Astrocyte (in vitro differentiated cells and primary cell): Measurements from ENCODE around the gene ZMIZ1. TPM values are rescaled to one million over a fixed set of nuclear protein-coding genes. Genes with fewer than 3 reads are reported as not detected.

Experiments used
- DNase-seq: peaks from one replicate; pipeline ENCODE4 v3.0.0-alpha.2; 2010; ENCODE audit warnings: low read depth
- FAIRE-seq: peaks from 2 replicates; lab custom pipeline; 2011; peaks lifted over from hg19 to GRCh38; lab: Jason Lieb, UNC
- H2AFZ ChIP-seq: 2 replicates; pipeline ENCODE4 v1.6.0; 2012; ENCODE audit warnings: low read depth, low read length, inconsistent platforms
- H3K27ac ChIP-seq: 2 replicates; pipeline ENCODE4 v1.5.1; 2011; ENCODE audit warnings: low read depth, low read length, inconsistent platforms
- H3K27me3 ChIP-seq: 2 replicates; pipeline ENCODE4 v1.6.0; 2011; ENCODE audit warnings: low read length, inconsistent platforms; ENCODE audit not compliant: insufficient read depth
- H3K36me3 ChIP-seq: 2 replicates; pipeline ENCODE4 v1.5.1; 2011; ENCODE audit warnings: low read length, inconsistent platforms; ENCODE audit not compliant: insufficient read depth
- H3K4me1 ChIP-seq: 2 replicates; pipeline ENCODE4 v1.5.1; 2011; ENCODE audit warnings: low read length, inconsistent platforms; ENCODE audit not compliant: insufficient read depth
- H3K4me2 ChIP-seq: 2 replicates; pipeline ENCODE4 v1.6.0; 2012; ENCODE audit warnings: low read length, inconsistent platforms
- H3K4me3 ChIP-seq: 2 replicates; pipeline ENCODE4 v1.5.1; 2011; ENCODE audit warnings: low read depth, mild to moderate bottlenecking, low read length, inconsistent platforms; ENCODE audit not compliant: insufficient read depth
- H3K79me2 ChIP-seq: 2 replicates; pipeline ENCODE4 v1.6.0; 2012; ENCODE audit warnings: mild to moderate bottlenecking, low read length, inconsistent platforms; ENCODE audit not compliant: insufficient read depth
- H3K9ac ChIP-seq: 2 replicates; pipeline ENCODE4 v1.6.0; 2012; ENCODE audit warnings: mild to moderate bottlenecking, low read length, inconsistent platforms
- H3K9me3 ChIP-seq: 2 replicates; pipeline ENCODE4 v1.5.1; 2012; ENCODE audit warnings: low read depth, mild to moderate bottlenecking, low read length, inconsistent platforms; ENCODE audit not compliant: insufficient read depth
- H4K20me1 ChIP-seq: 2 replicates; pipeline ENCODE4 v1.6.0; 2012; ENCODE audit warnings: low read length, inconsistent platforms; ENCODE audit not compliant: insufficient read depth
- H3K27ac Mint-ChIP-seq: one replicate; pipeline ENCODE4 v1.8.0; 2021; ENCODE audit warnings: mild to moderate bottlenecking, mixed read lengths; ENCODE audit not compliant: unreplicated experiment
- H3K27me3 Mint-ChIP-seq: one replicate; pipeline ENCODE4 v1.8.0; 2021; ENCODE audit warnings: low read depth, mixed read lengths; ENCODE audit not compliant: unreplicated experiment
- H3K36me3 Mint-ChIP-seq: one replicate; pipeline ENCODE4 v1.8.0; 2021; ENCODE audit warnings: low read depth, mixed read lengths; ENCODE audit not compliant: unreplicated experiment
- H3K4me1 Mint-ChIP-seq: one replicate; pipeline ENCODE4 v1.8.0; 2021; ENCODE audit warnings: low read depth, mixed read lengths; ENCODE audit not compliant: unreplicated experiment
- H3K4me3 Mint-ChIP-seq: one replicate; pipeline ENCODE4 v1.8.0; 2021; ENCODE audit warnings: mild to moderate bottlenecking, moderate library complexity, mixed read lengths; ENCODE audit not compliant: unreplicated experiment
- H3K9me3 Mint-ChIP-seq: one replicate; pipeline ENCODE4 v1.8.0; 2021; ENCODE audit warnings: mild to moderate bottlenecking, mixed read lengths; ENCODE audit not compliant: unreplicated experiment
- CTCF ChIP-seq: IDR thresholded peaks from 2 replicates; pipeline ENCODE4 v1.5.1; 2011; ENCODE audit warnings: low read depth, mild to moderate bottlenecking, inconsistent platforms, low read length, moderate library complexity; ENCODE audit not compliant: insufficient read depth
- EZH2 ChIP-seq: IDR thresholded peaks from 2 replicates; pipeline ENCODE4 v1.6.1; 2012; ENCODE audit warnings: mild to moderate bottlenecking, low read length, inconsistent platforms; ENCODE audit not compliant: insufficient read depth
- total RNA-seq: library from RNA; stranded (reverse); gene quantifications from 2 replicates; pipeline ENCODE4 v1.2.1, GENCODE V29; 2021

ZMIZ1 gene
- total RNA-seq, 1 donor from 2014 or later: 45.5 TPM

- peak overlapping the region; percentile 43 for H3K4me2 ChIP-seq
- no peaks in the 10 kb centered on the region for H3K9me3 Mint-ChIP-seq
- peaks cover 15% of the 10 kb centered on the region for H3K36me3 Mint-ChIP-seq
- no peaks in the 10 kb centered on the region for H3K27me3 Mint-ChIP-seq
- H3K27ac ChIP-seq: peak overlapping the region; percentile 81
- H3K27me3 ChIP-seq: no peaks in the 10 kb centered on the region
- peak overlapping the region; percentile 12 for H3K4me3 Mint-ChIP-seq
- peak overlapping the region; percentile 70 for H3K9ac ChIP-seq
- H4K20me1 ChIP-seq: peaks cover 98% of the 10 kb centered on the region
- H3K27ac Mint-ChIP-seq: no peak overlapping the region
- no peak overlapping the region for H2AFZ ChIP-seq
- H3K79me2 ChIP-seq: peaks cover 100% of the 10 kb centered on the region
- no peak overlapping the region for H3K4me3 ChIP-seq
- no peaks in the 10 kb centered on the region for H3K9me3 ChIP-seq
- H3K4me1 ChIP-seq: peaks cover 53% of the 10 kb centered on the region
- TF ChIP-seq CTCF (no peak), EZH2 (no peak)
- H3K4me1 Mint-ChIP-seq: peaks cover 48% of the 10 kb centered on the region
- DNase-seq (peak; percentile 91), FAIRE-seq (no peak)
- H3K36me3 ChIP-seq: peaks cover 6% of the 10 kb centered on the region
These were observed 42.7 kb downstream of the ZMIZ1 start for GRCh38 chr10:79111427-79111826.

- H3K27me3 Mint-ChIP-seq: no peaks in the 10 kb centered on the region
- Histone ChIP-seq H4K20me1 (peaks cover 98% of the 10 kb centered on the region), H3K36me3 (peaks cover 6% of the 10 kb centered on the region), H3K27ac (peak overlapping the region; percentile 81), H3K79me2 (peaks cover 100% of the 10 kb centered on the region), H3K4me3 (no peak overlapping the region), H3K4me1 (peaks cover 56% of the 10 kb centered on the region), H3K9me3 (no peaks in the 10 kb centered on the region), H3K9ac (peak overlapping the region; percentile 70), H2AFZ (no peak overlapping the region), H3K4me2 (peak overlapping the region; percentile 43), H3K27me3 (no peaks in the 10 kb centered on the region)
- H3K27ac Mint-ChIP-seq: no peak overlapping the region
- FAIRE-seq: no peak
- H3K36me3 Mint-ChIP-seq: peaks cover 16% of the 10 kb centered on the region
- H3K9me3 Mint-ChIP-seq: no peaks in the 10 kb centered on the region
- no peak for TF ChIP-seq CTCF
- TF ChIP-seq EZH2: no peak
- peaks cover 54% of the 10 kb centered on the region for H3K4me1 Mint-ChIP-seq
- no peak for DNase-seq
- H3K4me3 Mint-ChIP-seq: peak overlapping the region; percentile 14
These were observed 43.3 kb downstream of the ZMIZ1 start for GRCh38 chr10:79111846-79112614.

GRCh38 chr10:79112881-79113431, 44.2 kb downstream of the ZMIZ1 start:
- Histone ChIP-seq H3K9ac (peak overlapping the region; percentile 70), H3K79me2 (peaks cover 100% of the 10 kb centered on the region), H4K20me1 (peaks cover 98% of the 10 kb centered on the region), H3K4me2 (peak overlapping the region; percentile 60), H3K36me3 (peaks cover 6% of the 10 kb centered on the region), H3K4me3 (peak overlapping the region; percentile 0), H3K27ac (peak overlapping the region; percentile 81), H2AFZ (no peak overlapping the region), H3K9me3 (no peaks in the 10 kb centered on the region), H3K27me3 (no peaks in the 10 kb centered on the region), H3K4me1 (peaks cover 50% of the 10 kb centered on the region)
- peak; percentile 88 for DNase-seq
- Mint-ChIP-seq H3K4me3 (no peak overlapping the region), H3K27ac (peak overlapping the region; percentile 51), H3K27me3 (no peaks in the 10 kb centered on the region), H3K36me3 (peaks cover 16% of the 10 kb centered on the region), H3K9me3 (no peaks in the 10 kb centered on the region), H3K4me1 (peaks cover 55% of the 10 kb centered on the region)
- no peak for FAIRE-seq
- TF ChIP-seq EZH2 (no peak), CTCF (no peak)
